NCI-H82 treated with DMSO at 0.1 percent for 48 hours (cell line): Measurements from ENCODE around the gene TAOK1.
"Not testable (repeated sequence)": the region's sequence is repeated elsewhere in the genome, so short reads cannot be mapped to it uniquely, and the experiment has no call there.

Experiments
- DNase-seq: peaks from one replicate; lab custom pipeline; 2025; ENCODE audit not compliant: unreplicated experiment; lab: John Stamatoyannopoulos, UW

Gene TAOK1

DNA sequence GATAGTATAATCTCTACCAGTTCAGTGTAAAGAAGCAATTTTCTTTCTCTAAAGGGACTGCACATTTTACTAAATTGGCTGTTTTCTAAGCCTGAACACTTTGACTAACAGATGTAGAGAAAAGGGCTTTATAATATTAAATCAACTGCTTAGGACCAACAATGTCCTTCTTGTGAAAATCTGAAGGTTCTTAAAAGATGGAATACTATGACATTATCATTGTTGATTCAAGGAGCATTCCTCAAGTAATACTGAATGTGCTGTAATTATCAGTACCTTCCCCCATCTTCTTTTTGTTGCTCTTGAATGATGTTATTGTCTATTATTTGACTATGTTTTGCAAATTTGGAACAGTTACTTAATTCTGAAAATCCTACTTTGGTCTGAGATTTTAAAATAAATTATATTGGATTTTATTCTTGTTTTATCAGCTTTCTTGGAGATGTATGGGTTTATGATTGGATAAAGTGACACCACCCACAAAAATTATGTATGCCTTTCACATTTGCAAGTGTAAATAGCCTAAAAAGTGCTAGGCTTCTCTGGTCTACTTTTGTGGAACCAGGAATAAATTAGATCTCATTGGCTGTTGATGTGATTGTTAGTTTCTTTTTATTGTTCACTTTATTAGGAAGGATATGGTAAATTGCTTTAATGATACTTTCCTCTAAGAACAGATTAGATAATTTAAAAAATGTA is 53.0 kb downstream of the TAOK1 start:
- DNase-seq = no peak

DNA sequence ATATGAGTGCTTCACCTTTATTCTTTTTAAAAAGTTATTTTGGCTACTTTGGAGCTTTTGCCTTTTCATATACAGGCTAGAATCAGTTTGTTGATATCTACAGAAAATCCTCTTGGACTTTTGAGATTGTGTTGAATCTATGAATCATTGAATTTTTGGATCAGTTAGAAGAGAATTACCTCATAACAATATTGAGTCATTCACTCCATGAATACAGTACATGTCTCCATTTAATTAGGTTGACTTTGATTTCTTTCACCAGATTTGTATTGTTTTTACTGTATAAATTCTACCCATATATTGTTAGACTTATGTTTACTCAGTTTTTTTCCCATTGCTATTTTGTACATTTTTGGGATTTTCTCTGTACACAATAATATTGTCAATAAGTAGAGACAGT is 54.4 kb downstream of the TAOK1 start:
- no peak for DNase-seq

DNA sequence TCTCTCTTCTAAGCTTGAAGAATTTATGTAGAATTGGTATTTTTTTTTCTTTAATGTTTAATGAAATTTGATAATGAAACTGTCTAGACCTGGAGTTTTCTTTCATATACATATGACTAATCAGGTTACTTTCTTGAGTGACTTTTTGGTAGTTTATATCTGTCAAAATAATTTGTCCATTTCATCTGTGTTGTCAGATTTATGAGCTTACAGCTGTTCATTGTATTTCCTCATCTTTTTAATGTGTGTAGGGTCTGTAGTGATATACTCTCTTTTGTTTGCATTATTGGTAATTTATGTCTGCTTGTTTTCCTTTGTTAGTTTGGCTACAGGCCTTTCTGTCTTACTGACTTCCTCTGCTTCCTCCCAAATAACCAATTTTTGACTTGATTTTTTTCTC is 55.7 kb downstream of the TAOK1 start:
- DNase-seq = no peak

DNA sequence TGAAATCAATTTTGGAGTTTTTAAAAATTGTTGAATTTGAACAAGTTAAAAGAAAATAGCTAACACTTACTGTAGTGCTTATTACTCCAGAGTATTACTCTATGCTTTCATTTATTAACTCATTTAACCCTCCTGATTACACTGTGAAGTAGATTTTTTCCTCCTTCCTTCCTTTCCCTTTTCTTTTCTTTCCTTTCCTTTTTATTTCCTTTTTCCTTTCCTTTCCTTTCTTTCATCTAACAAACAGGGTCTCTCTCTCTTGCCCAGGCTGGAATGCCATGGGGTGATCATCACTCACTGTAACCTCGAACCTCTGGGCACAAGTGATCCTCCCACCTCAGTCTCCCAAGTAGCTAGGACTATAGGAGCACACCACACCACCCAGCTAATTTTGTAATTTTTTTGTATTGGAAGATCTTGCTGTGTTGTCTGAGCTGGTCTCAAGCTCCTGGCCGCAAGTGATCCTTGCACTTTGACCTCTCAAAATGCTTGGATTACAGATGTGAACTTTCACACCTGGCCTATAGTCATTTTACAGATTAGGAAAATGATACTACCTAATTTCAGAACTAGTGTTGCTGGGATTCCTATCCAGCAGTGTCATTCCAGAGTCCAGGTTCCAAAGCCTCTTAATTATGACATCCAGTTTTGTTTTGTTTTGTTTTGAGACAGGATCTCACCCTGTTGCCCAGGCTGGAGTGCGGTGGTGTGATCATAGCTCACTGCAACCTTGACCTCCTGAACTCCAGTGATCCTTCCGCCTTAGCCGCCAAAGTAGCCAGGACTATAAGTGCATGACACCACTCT is 59.9 kb downstream of the TAOK1 start:
- no peak for DNase-seq

DNA sequence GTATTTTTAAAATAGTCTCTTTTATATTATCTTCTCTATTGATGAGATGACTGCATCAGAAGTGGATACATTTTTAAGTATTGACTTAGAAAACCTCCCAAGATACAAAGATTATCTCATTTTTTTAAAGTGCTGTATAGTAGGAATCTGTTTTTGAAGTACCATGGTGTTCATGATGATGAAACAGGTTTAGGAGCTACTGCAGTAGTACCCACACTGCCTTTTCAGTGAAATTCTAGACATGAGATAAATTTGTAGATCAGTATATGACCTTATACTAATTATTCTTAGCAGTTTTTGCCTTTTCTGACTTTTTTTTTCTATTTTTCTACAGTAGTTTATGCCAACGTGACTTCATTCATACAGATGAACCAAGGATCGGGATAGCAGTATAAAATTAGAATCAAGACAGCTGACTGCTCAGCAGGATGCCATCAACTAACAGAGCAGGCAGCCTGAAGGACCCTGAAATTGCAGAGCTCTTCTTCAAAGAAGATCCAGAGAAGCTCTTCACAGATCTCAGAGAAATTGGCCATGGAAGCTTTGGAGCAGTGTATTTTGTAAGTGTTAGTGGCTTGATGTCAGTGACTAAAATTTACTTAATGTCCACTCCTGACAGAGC is 61.1 kb downstream of the TAOK1 start:
- no peak for DNase-seq

DNA sequence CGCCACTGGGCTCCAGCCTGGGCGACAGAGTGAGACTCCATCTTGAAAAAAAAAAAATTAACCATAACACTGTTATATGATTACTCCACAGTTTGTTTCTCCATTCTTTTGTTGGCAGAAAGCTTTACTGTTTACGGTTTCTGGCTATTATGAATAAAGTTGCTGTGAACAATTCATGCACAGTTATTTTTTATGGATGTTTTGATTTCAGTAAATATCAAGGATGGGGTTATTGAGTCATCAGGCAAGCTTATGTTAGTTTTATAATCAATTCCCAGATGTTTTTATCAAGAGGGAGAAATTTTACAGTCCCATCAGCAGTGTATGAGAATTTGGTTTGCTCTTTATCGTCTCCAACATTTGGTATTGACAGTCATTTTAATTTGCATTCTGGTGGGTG is 67.9 kb downstream of the TAOK1 start:
- DNase-seq = no peak

DNA sequence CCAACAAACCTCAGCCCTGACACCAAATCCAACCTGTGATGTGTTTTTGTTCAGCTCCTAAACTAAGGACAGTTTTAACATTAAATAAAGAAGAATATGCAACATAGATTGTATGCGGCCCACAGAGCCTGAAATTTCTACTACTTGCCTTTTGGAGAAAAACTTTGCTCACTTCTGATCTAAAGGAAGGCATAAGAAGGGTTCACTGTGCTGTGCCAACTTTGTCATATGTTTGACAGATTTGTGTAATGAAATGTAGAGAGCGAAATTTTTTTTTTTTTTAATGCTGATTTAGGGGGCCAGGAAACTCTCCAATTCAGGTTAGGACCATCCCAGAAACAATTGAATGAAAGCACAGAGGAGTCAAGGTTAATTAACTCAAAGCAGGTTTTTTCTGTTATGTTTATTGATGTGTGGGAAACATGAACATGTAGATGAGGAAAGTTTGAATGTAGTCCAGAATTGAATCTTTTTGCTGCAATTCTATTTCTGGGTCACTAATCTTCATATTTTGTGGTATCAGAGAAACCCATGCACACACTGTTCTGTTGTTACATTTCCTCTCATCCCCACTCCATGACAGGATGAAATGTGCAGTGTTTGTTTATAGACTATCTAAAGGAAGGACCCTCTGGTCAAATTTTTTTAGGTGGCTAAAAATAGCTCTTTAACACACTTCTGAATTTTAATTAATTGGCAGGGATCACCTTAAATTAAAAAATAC is 71.5 kb downstream of the TAOK1 start:
- DNase-seq = no peak

DNA sequence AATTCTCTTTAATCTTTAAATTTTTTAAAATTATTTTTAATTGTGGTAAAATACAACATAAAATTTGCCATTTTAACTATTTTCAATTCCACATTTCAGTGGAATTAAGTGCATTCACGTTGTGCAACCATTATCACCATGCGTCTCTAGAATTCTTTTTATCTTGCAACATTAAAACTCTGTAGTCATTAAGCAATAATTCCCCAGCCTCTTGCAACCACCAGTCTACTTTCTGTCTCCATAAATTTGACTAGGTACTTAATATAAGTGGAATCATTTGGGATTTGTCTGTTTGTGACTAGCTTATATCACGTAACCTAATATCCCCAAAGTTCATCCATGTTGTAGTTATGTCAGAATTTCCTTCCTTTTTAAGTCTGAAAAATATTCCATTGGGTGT is 79.1 kb downstream of the TAOK1 start:
- no peak for DNase-seq

DNA sequence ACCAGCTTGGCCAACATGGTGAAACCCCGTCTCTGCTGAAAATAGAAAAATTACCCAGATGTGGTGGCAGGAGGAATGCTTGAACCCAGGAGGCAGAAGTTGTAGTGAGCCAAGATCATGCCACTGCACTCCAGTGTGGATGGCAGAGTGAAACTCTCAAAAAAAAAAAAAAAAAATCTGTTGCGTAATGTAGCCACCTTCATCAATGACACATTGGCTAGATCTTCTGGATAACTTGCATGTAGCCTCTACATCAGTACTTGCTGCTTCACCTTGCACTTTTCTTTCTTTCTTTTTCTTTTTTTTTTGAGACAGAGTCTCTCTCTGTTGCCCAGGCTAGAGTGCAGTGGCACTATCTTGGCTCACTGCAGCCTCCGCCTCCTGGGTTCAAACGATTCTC is 83.3 kb downstream of the TAOK1 start:
- DNase-seq = not testable (repeated sequence)

DNA sequence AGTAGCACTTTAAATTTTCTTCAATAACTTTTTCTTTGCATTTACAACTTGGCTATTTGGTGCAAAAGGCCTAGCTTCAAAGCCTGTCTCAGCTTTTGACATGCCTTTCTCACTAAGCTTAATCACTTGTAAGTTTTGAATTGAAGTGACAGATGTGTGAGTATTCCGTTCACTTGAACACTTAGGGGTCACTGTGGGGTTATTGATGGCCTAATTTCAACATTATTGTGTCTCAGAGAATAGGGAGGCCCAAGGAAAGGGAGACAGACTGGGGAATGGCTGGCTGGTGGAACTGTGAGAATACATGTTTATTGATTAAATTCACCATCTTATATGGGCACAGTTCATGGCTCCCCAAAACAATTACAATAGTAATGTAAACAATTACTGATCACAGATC is 84.1 kb downstream of the TAOK1 start:
- DNase-seq = no peak

DNA sequence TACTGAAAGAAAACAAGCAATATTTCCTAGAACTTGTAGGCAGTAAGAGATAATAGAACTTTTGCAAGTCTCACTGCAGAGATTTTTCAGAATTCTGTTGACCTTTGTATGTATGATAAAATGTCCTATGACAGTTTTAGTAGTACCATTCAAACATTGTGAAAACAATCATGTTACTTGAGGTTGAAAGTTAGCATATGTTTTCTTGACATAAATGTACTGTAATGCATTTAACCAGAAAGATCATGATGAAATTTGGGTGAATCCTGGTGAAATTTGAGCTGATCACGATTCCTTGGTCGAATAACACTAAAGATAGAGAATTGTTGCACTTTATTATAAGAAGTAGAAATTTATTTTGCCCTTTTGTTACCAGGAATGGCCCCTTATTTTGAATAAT is 85.7 kb downstream of the TAOK1 start:
- no peak for DNase-seq

DNA sequence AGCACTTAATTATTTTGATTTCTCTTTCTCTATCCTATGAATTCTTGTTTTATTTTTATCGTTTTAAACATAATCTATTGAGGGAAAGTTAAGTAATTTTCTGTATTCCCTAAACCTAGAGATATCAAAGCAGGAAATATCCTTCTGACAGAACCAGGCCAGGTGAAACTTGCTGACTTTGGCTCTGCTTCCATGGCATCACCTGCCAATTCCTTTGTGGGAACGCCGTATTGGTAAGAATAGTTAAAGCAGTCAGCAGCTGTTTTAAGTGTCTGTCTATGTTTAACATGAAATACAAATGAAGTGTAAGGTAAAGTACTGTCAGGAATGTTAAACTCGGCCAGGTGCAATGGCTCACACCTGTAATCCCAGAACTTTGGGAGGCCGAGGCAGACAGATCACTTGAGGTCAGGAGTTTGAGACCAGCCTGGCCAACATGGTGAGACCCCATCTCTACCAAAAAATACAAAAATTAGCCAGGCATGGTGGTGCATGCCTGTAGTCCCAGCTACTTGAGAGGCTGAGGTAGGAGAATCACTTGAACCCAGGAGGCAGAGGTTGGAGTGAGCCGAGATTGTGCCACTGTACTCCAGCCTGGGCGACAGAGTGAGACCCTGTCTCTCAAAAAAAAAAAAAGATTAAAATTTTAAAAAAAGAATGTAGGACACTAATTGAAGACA is 90.2 kb downstream of the TAOK1 start:
- DNase-seq = not testable (repeated sequence)

DNA sequence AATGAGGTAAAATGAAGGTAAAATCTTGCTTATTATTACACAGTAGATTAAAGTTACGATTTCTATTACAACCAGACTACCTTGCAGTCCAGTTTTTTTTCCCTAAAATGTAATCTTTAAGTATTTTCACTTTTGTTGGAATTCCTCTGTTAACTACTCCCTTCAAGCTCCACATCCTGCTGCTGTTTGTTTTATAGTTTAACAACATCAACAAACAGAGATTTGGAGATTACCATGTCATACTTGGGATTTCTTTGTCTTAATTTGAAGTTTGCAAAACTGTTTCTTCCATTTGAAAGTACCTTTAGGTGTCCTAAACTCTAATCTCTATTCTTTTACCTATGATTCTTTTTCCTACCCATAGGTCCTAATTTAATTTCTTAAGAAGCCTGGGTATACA is 93.3 kb downstream of the TAOK1 start:
- DNase-seq = no peak

DNA sequence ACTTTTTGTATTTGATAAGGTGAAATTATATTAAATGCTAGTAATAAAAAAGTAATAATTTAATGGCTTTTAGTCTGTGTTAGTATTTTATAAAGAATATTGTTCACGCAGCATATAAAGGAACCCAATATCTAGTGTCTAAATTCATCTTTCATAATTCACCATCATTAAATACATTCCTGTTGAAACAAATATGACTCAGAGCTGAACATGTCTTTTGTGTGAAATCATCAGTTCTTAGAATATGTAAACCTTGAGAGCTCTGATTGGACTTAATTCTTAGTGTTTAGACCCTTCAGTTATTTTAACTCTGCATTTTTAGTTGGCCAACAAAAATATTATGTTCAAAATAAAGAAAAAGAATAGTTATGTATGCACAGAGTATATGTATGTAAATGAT is 104.8 kb downstream of the TAOK1 start:
- no peak for DNase-seq

DNA sequence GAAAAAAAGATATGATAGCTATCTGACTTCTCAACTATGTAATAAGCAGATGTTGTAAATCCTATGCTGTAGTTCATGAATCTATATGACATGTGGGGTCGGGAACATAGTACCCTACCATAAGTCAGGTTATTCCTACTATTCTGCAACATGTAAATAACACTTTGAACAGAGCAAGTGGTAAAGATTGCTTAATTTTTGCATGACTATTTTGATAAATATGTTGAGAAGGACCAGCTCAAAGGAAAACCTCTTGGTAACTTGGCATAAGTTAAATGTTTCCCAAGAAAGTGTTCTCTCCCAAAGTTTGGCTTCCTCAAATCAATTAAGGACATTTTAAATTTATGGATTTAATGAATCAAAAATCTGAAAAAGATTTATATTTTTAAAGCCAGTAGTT is 114.5 kb downstream of the TAOK1 start:
- no peak for DNase-seq

DNA sequence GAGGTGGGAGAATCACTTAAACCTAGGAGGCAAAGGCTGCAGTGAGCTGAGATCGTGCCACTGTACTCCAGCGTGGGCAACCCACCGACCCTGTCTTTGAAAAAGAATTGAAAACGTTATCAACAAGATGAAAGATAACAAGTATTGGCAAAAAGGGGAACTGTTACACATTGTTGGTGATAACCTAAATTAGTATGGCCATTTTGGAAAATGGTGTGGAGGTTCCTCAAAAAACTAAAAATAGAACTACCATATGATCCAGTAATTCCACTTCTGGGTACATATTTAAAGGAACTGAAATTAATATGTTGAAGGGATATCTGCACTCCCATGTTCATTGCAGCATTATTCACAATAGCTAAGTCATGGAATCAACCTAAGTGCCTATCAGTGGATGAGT is 115.7 kb downstream of the TAOK1 start:
- DNase-seq = no peak

DNA sequence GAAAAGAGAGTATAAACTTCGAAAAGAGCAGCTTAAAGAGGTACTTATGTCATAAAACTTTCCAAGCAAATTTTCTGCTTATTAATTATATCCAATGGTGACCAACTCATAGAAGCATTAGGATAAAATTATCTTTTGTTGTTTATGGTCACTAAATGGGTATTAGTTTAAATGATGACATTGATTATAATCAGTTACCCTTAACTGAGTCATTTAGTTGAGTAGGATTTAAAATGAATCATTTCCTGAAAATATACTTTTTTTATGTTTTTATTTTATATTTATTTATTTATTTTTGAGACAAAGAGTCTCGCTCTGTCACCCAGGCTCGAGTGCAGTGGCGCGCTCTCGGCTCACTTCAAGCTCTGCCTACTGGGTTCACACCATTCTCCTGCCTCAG is 120.8 kb downstream of the TAOK1 start:
- no peak for DNase-seq

DNA sequence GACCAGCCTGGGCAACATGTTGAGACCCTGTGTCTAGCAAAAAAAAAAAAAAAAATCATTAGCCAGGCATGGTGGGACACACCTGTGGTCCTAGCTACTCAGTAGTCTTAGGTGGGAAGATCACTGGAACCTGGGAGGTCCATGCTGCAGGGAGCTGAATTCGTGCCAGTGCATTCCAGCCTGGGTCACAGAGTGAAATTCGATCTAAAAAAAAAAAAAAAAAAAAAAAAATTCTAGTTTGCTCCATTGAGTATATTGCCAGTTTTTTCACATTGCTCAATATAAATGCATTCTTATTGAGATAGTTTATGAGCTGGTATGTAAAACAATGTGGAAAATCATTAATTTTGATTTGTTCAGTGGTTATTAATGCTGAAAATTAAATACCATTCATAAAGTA is 124.6 kb downstream of the TAOK1 start:
- DNase-seq = no peak

DNA sequence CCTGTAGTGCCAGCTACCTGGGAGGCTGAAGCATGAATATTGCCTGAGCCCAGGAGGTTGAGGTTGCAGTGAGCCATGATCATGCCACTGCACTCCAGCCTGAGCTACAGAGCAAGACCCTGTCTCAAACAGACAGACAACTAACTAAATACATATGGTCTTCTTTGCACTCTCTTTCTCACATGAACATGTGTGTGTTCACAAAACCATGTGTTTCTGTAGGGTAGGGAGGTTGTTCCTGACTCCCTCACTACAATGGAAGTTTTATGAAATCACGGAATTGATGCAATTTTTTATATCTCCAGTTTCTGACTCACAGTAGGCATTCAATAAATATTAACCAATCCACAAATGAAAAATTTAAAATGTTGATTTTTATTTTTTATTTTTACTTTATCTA is 128.2 kb downstream of the TAOK1 start:
- DNase-seq = no peak

DNA sequence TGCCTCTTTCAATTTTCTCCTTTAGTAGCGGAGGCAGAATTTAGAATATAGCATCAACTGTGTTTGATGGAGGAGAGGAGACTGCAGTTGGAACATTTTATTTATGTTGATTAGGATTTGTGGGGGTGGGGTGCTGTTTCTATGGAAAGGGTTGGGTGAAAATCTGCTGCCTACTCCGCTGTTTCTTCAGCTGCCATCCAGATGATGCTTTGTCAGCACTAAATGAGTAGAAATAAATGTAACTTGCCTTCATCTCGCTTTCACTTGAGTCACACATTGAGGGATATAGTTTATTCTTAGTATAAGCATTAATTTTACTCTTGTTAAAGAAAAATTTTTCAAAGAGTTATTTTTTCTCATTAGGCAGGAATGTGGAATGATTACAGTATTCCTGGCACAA is 134.5 kb downstream of the TAOK1 start:
- no peak for DNase-seq

DNA sequence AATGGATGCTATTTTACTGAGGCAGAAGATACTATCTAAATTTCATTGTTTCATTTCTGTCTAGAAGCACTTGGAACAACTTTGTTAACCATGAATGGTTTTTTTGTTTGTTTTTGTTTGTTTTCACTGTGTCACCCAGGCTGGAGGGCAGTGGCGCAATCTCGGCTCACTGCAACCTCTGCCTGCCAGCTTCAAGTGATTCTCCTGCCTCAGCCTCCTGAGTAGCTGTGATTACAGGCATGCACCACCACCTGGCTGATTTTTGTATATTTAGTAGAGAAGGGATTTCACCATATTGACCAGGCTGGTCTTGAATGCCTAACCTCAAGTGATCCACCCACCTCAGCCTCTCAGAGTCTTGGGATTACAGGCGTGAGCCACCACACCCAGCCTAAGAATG is 136.2 kb downstream of the TAOK1 start:
- DNase-seq = no peak
